Measurements from ENCODE around the gene DLK1.

- TF ChIP-seq POLR2A (IDR thresholded peaks at IDR 0.05) (no peak), CTCF (IDR thresholded peaks at IDR 0.05) (no peak)
Observed at GRCh38 chr14:100734031-100734990, 7.6 kb downstream of the DLK1 start.
